ENCODE data around the gene PNPLA7.
A peak's percentile ranks its signal among the peaks of the same experiment; 100 is the strongest.

Gene PNPLA7

DNA sequence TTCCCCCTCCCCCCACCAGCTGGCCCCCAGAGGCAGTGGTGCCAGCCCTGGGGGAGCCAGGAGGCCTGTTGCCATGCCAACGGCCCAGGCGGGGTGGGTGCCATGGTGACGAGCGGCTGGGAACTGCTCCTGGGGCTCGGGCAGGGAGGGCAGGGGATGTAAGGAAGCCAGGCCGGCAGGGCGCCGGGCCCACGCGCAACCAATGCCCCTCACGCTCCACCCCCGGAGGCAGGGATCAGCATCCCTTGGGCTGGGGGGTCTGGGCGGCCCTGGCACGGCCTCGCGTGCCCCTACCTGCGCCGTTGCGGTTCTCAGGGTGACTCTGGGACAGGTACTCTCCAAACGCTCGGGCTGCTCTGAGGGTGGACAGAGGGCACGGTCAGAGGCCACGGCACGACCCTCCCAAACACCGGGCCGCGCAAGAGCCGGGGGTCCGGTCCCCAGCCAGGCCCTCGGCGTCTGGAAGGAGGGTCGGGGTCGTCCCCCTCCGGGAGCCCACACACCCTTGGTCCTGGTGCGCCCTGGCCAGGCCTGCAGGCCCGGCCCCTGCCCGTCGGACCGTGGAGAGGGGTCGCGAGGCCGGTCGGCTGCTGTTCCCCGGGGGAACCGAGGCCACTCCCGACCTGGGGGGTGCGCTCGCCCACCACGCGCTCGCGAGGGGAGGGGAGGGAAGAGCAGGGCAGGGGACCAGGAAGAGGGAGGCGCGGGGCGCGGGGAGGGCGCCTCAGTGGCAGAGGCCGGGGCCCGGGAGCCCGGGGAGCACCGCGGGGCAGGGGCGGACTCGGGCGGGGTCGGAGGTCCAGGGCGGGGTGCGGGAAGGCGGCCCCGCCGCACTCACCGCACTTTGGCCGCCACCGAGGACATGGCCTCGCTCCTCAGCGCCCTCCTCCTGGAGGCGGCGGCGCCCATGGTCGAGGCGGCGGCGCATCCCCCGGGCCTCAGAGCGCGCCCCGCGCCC lies 91.7 kb downstream of the PNPLA7 start:
- TF ChIP-seq, protein P1, sequence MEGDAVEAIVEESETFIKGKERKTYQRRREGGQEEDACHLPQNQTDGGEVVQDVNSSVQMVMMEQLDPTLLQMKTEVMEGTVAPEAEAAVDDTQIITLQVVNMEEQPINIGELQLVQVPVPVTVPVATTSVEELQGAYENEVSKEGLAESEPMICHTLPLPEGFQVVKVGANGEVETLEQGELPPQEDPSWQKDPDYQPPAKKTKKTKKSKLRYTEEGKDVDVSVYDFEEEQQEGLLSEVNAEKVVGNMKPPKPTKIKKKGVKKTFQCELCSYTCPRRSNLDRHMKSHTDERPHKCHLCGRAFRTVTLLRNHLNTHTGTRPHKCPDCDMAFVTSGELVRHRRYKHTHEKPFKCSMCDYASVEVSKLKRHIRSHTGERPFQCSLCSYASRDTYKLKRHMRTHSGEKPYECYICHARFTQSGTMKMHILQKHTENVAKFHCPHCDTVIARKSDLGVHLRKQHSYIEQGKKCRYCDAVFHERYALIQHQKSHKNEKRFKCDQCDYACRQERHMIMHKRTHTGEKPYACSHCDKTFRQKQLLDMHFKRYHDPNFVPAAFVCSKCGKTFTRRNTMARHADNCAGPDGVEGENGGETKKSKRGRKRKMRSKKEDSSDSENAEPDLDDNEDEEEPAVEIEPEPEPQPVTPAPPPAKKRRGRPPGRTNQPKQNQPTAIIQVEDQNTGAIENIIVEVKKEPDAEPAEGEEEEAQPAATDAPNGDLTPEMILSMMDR (IDR thresholded peaks at IDR 0.05): no peak
- no peaks in the 10 kb centered on the region for H3K36me3 ChIP-seq
- H3K4me1 ChIP-seq (ENCODE audit: control insufficient read depth in 1 of 2, insufficient read depth in 1 of 2, low read depth in 1 of 2, low read length in 1 of 2): peaks cover 12 to 27% of the 10 kb centered on the region in 2 experiments
- H3K4me3 ChIP-seq (ENCODE audit: low read depth in 1 of 2, low read length in 1 of 2): peak overlapping the region; percentile 17 to 49
- H3K27me3 ChIP-seq: peaks cover 76% of the 10 kb centered on the region
- H3K27ac ChIP-seq: no peak overlapping the region
- no peaks in the 10 kb centered on the region for H3K9me3 ChIP-seq

GRCh38 chr9:137457406-137458193 lies 92.6 kb downstream of the PNPLA7 start:
- TF ChIP-seq, protein P1 (IDR thresholded peaks at IDR 0.05): no peak
- Histone ChIP-seq H3K36me3 (no peaks in the 10 kb centered on the region), H3K4me1 (ENCODE audit: control insufficient read depth in 1 of 2, insufficient read depth in 1 of 2, low read depth in 1 of 2, low read length in 1 of 2) (peaks cover 14 to 31% of the 10 kb centered on the region in 2 experiments), H3K9me3 (no peaks in the 10 kb centered on the region), H3K27ac (no peak overlapping the region), H3K4me3 (ENCODE audit: low read depth in 1 of 2, low read length in 1 of 2) (no peak overlapping the region), H3K27me3 (peaks cover 73% of the 10 kb centered on the region)

DNA sequence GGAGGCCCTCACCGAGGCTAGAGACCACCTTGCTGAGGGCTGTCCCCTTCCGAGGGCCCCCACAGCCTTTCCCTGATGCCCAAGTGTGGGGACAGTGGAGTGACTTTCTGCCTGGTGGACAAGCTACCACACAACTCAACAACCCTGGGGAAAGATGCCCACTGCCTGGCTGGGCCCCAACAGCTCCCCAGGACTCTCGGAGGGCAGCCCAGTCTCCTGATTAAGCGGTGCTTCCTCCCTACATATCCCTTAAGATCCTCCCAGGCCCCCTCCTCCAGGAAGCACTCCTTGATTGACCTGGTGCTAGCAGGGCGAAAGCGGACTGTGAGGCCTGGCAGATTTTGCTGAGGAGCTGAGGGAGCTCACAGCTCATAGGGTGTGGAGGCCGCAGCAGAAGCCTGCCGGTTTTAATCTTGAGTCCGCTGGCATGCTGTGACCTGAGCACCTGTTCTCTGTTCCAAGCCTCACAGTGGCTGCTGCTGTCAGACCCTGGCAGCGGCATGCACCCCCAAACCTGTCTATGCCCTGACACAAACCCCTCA lies 93.3 kb downstream of the PNPLA7 start:
- H3K4me3 ChIP-seq (ENCODE audit: low read depth in 1 of 2, low read length in 1 of 2): no peak overlapping the region
- H3K4me1 ChIP-seq (ENCODE audit: control insufficient read depth in 1 of 2, insufficient read depth in 1 of 2, low read depth in 1 of 2, low read length in 1 of 2): peaks cover 14 to 29% of the 10 kb centered on the region in 2 experiments
- no peaks in the 10 kb centered on the region for H3K9me3 ChIP-seq
- H3K27ac ChIP-seq: no peak overlapping the region
- peaks cover 66% of the 10 kb centered on the region for H3K27me3 ChIP-seq
- TF ChIP-seq, protein P1 (IDR thresholded peaks at IDR 0.05): no peak
- no peaks in the 10 kb centered on the region for H3K36me3 ChIP-seq

DNA sequence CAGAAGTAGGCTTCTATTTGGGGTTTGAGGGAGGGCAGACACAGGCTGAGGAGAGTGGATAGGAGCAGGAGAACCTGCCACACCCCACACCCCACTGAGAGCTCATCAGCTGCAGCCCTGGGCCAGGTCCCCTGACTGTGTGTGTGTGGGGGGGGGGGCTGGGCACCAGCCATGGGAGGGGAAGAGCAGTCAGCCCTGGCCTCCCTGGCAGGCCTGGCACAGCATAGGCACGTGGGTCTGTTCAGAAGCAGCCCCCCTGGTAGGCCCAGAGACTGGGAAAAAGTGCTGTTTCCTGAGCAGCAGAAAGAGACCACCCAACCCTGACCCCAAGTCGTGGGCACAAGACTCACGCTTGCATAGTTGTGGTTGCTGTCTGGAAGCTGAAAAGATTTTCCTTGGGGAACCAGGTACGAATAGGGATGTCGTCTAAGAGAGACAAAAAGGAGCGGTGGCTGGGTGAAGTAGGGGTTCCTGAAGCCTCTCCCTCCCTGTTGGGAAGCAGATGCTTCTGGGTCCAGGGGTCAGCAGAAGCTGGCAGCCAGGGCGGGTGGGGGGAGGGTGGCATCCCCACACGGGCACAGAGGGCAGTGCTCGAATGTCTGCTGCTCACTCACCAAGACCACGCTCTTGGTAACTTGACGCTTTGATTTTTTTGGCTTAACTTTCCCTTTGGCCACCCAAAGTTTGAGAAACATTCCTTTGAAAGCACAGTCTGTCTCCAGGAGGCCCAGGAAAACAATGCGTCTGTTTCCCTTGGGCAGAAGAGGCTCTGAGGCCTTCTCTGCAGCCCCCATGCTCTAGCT lies 93.9 kb downstream of the PNPLA7 start:
- no peaks in the 10 kb centered on the region for H3K9me3 ChIP-seq
- no peak overlapping the region for H3K27ac ChIP-seq
- peaks cover 14 to 26% of the 10 kb centered on the region in 2 experiments for H3K4me1 ChIP-seq (ENCODE audit: control insufficient read depth in 1 of 2, insufficient read depth in 1 of 2, low read depth in 1 of 2, low read length in 1 of 2)
- no peak overlapping the region for H3K4me3 ChIP-seq (ENCODE audit: low read depth in 1 of 2, low read length in 1 of 2)
- no peaks in the 10 kb centered on the region for H3K36me3 ChIP-seq
- H3K27me3 ChIP-seq: peaks cover 60% of the 10 kb centered on the region
- TF ChIP-seq, protein P1 (IDR thresholded peaks at IDR 0.05): no peak
